Stimulated activated CD8-positive, alpha-beta memory T cell treated with anti-CD3 and anti-CD28 coated beads, Interleukin-7, amount 100 ng/mL, for 1 hour (primary cell): ENCODE results near the gene DLL1.
"Not testable (repeated sequence)": the region's sequence is repeated elsewhere in the genome, so short reads cannot be mapped to it uniquely, and the experiment has no call there.

Experiments used
- DNase-seq, 2 donors: peaks; one replicate each; pipeline ENCODE4 v3.0.0-alpha.2; 2020; ENCODE audit warnings: low read depth in 2 of 2

The DLL1 gene

GRCh38 chr6:170290296-170291128 lies at the start of gene DLL1:
Gene DLL1, minus strand, starts transcription at chr6:170291078. Its CDS starts 939 bp downstream, at chr6:170290139.
- no peak for DNase-seq

- not testable (repeated sequence) for DNase-seq
Observed at GRCh38 chr6:170335199-170335598, 44.3 kb upstream of the DLL1 start.

DNA sequence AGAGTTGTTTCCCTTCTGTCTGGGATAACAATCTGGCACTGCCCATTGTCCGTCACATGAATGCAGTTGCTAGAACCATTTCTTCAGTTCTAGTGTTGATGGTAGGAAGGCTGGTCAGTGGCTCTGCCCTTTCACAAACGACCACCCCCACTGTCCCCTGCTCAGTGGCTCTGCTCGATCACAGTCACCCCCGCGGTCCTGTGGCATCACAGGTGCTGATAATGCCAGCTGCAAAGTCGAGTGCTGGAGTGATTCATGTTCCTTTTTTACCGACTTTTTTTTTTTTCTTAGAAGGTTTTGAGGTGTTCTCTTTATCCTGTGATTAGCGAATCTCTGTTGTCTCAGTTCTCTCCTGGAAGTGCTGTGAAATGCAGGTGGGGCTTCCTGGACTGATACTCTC lies 38.4 kb upstream of the DLL1 start:
- no peak for DNase-seq

DNA sequence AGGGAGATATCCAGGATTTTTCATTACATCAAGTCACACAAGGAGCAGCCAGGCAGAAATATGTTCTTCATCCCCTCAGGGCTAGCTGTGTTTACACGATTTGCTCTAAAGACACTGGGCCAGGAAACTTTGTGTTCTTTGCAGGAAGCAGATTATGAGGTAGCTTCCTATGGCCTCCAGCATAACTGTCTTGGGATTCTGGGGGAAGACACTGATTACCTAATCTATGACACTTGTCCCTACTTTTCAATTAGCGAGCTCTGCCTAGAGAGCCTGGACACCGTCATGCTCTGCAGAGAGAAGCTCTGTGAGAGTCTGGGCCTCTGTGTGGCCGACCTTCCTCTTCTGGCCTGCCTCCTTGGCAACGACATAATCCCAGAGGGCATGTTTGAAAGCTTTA lies 26.8 kb upstream of the DLL1 start:
- DNase-seq: no peak

DNA sequence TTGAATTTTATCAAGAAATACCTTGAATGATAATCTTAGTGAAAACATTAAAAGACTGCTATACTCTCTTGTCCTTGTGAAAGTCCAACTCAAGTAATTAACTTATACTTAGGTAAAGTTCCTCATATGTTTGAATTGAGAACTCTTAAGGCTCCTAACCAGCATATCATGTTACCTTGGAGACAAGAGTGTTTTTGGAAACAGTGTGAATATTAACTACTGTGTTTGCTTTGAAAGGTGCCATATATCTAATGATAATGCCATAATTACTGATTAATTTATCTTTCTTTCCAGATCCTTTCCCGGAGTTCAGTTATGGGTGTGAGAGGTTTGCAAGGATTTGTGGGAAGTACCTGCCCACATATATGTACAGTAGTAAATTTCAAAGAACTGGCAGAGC lies 26.2 kb upstream of the DLL1 start:
- no peak for DNase-seq

DNA sequence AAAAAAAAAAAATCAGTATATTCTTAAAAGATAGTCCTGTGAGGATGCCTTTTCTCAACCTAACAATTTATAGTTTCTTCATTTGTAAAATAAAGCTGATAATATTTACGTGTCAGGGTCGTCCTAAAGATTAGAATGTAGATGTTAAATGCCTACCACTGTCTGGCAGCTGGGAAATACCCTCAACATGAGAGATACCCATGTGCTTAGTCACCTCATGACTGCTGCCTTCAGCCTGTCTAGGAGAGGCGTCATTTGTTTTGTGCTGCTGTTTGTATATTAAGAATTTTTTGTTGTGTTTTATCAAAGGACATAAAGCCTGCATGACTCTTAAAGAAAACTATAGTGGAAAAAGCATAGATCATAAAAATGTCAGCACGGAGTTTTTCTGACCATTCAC lies 25.2 kb upstream of the DLL1 start:
- DNase-seq: no peak

GRCh38 chr6:170314983-170315382 lies 24.1 kb upstream of the DLL1 start:
- no peak for DNase-seq

- no peak for DNase-seq
Observed at GRCh38 chr6:170313716-170314295, 22.9 kb upstream of the DLL1 start.

GRCh38 chr6:170312876-170313275 lies 22.0 kb upstream of the DLL1 start:
- no peak for DNase-seq

DNA sequence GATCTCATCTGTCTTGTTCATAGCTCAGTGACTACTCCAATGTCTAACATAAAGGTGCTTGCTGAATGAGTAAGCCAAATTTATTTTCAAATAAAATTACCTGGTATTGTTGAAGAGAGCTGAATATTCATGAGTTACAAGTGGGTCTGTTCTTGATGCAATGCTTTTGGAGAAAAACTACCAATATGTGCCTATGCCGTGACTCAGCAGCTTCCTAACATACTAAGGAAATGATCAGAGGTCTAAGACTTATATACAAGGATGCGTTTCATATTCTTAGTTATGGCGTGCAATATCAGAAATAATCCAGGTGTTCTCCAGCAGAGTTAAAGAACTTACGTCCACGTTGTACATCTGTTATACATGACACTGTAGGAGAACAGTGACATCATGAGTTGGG lies 20.8 kb upstream of the DLL1 start:
- DNase-seq: no peak

DNA sequence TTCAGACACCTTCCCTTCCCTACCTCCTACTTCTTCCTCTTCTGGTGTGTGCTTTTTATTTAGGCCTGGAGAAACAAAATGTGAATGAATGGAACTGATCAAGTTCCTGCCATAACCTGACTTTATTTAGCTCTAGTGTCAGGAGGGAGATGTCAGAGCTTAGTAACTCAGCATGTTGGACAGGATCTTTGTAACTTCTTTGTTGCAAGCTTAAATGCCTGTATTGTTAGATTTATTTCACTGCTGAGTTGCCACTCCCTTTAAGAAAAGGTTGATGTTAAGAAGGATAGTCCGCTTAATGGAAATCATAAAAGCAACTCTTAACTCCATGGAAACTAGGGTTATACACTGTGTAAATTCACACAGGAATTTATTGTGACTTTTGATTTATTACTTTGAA lies 17.9 kb upstream of the DLL1 start:
- DNase-seq: no peak

- DNase-seq: no peak
Observed at GRCh38 chr6:170307080-170307545, 16.2 kb upstream of the DLL1 start.

- peak; percentile 86 to 93 for DNase-seq
Observed at GRCh38 chr6:170306324-170307079, 15.6 kb upstream of the DLL1 start, which contains the start of gene FAM120B. Gene FAM120B, plus strand, starts transcription at chr6:170306758. Its CDS starts 10,633 bp downstream, at chr6:170317391.

- DNase-seq: no peak
Observed at GRCh38 chr6:170305805-170306323, 15.0 kb upstream of the DLL1 start.

- DNase-seq: no peak
Observed at GRCh38 chr6:170301184-170301583, 10.3 kb upstream of the DLL1 start.

DNA sequence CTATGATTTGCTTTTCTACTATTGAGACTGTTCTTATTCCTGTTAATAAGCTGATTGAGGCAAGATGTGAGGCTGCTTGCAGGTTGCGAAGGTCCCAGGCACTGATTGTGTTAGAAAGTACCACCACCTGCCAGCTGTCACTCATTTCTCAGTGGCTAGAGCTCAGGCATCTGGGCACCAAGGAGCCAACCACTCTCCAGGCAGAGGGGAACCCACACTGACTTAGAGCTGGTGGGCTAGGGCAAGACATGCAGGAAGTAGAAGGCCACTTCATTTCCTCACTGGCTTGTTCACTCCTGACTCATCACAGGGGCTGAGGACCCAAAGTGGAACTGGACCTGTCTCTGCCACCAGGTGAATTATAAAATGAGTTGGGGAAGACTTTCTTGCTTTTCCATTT lies 7.8 kb upstream of the DLL1 start:
- no peak for DNase-seq

GRCh38 chr6:170297576-170298330 lies 6.9 kb upstream of the DLL1 start:
- no peak for DNase-seq

GRCh38 chr6:170296746-170297575 lies 6.1 kb upstream of the DLL1 start:
- no peak for DNase-seq

DNA sequence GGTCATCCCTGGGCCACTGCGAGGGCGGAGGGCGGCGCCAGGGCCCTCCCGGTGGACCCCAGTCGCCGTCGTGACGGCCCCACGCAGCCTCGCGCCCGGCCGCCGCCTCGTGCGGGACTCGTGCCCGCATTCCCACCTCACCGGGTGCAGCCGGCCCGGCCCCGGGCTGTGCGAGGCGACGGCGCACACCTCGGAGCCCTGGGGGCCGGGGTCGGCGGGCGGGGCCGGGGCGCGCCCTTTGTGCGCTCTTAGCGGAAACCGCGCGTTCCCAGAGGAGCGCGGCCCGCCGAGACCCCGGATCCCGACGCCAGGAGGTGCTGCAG lies 5.5 kb upstream of the DLL1 start:
- DNase-seq: no peak

DNA sequence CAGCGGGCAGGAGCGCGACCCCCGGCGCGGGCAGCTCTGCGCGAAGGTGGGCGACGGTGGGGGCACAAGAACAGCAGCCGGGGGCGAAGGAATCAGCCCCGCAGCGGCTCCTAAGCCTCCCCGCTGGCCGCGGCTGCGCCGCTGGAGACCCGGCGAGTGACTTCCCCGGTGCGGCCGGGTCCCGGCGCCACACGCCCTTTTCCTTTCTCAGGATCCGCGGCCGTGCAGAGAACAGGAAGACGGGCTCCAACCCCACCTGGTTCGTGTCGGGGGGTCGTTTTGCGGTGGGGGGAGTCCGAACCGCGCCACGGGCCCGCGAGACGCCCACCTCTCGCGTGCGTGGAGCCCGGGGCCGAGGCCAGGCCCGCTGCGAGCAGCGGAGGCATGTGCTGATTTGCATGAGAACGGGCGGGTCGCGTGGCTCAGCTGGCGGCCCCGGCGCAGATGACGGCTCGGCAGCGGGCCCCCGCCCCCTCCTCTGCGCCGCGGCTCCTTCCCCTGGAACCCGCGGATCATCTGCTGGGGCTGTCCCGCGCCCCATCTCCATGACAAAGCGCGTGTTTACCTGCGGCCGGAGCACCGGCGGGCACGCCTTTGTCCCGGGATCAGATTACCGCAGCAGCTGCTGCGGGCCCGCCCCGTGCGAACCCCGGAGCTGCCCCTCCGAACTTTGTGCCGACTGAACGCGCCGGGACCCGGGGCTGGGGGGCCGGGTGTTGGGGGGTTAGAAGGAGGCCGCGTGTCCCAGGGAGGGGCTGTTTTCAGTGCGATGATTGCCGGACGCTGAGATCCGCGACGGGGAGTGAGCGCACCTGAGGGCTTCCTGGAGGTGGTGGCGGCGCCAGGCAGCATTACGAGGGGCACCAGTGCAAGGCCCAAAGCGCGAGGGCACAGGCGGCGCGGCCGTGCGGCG lies 4.9 kb upstream of the DLL1 start:
- no peak for DNase-seq
